HCT116 (cell line): ENCODE measurements around the gene ENSA. TPM values are rescaled to one million over a fixed set of nuclear protein-coding genes. Genes with fewer than 3 reads are reported as not detected.
"Not testable (repeated sequence)": the region's sequence is repeated elsewhere in the genome, so short reads cannot be mapped to it uniquely, and the experiment has no call there.

ENCODE experiments used
- ATAC-seq: fragments of 200-7000 bp; cut with Tn5 transposase; 2 replicates; pipeline ENCODE4 v1.9.1; 2020; ENCODE audit warnings: mild to moderate bottlenecking, moderate library complexity
- BruUV-seq: library from RNA; stranded (reverse); fragments of 400-500 nt; replicated peaks from 2 replicates; lab custom pipeline; 2021; lab: Mats Ljungman, UMichigan
- CTCF ChIA-PET: fragments of 300-600 bp; sonication (Branson Sonifier 250); formaldehyde crosslinking; loops from one replicate; lab custom pipeline; 2021; ENCODE audit warnings: antibody characterized with exemption; lab: Charles Lee
- POLR2A ChIA-PET: fragments of 300-600, 350-600 bp; sonication (Branson Sonifier 250); formaldehyde crosslinking; loops from one replicate; lab custom pipeline; 2021; ENCODE audit warnings: antibody characterized with exemption; lab: Charles Lee
- RAD21 ChIA-PET, 2 experiments: fragments of 300-600 bp; sonication (Branson Sonifier 250); formaldehyde crosslinking; loops; one replicate each; lab custom pipeline; 2023; ENCODE audit warnings: low total read pairs in 2 of 2; ENCODE audit not compliant: uncharacterized antibody in 2 of 2, unreplicated experiment in 2 of 2, low non-redundant PET in 1 of 2; lab: Charles Lee
- DNase-seq: peaks from one replicate; pipeline ENCODE4 v3.0.0-alpha.2; 2010; ENCODE audit warnings: low read depth, low spot score
- H2AFZ ChIP-seq: fragments of 200-600 bp; shearing (Covaris generic), sonication (generic); 2 replicates; pipeline ENCODE4 v1.6.1; 2017; ENCODE audit warnings: low read depth, mixed run types, mixed read lengths, antibody characterized with exemption, low read length; ENCODE audit not compliant: poor library complexity, severe bottlenecking
- H3K27ac ChIP-seq: 2 replicates; pipeline ENCODE4 v1.5.1; 2012; ENCODE audit warnings: low read depth, low read length
- H3K27me3 ChIP-seq: fragments of 200-600 bp; sonication (generic); 2 replicates; pipeline ENCODE4 v1.6.1; 2016; ENCODE audit warnings: mixed run types, low read length, mixed read lengths; ENCODE audit not compliant: insufficient read depth
- H3K36me3 ChIP-seq, 2 experiments: fragments of 200-500 bp in 1 of 2; fragments of 200-600 bp in 1 of 2; sonication (Bioruptor generic) in 1 of 2; sonication (generic) in 1 of 2; 2 replicates each; pipeline versions ENCODE4 v1.5.1 to v1.6.1; 2014 to 2016; ENCODE audit warnings: low read length in 2 of 2, inconsistent platforms in 1 of 2, mixed read lengths in 1 of 2, mixed run types in 1 of 2; ENCODE audit not compliant: insufficient read depth in 2 of 2, control insufficient read depth in 1 of 2
- H3K4me1 ChIP-seq, 2 experiments: fragments of 200-600 bp in 1 of 2; sonication (generic) in 1 of 2; 2 replicates each; pipeline versions ENCODE4 v1.5.1 to v1.6.1; 2012 to 2017; ENCODE audit warnings: low read length in 2 of 2, inconsistent platforms in 1 of 2, mild to moderate bottlenecking in 1 of 2, mixed read lengths in 1 of 2, mixed run types in 1 of 2, moderate library complexity in 1 of 2; ENCODE audit not compliant: insufficient read depth in 2 of 2, control insufficient read depth in 1 of 2
- H3K4me2 ChIP-seq: fragments of 200-600 bp; sonication (generic); 2 replicates; pipeline ENCODE4 v1.6.1; 2017; ENCODE audit warnings: mixed run types, low read length, mixed read lengths
- H3K4me3 ChIP-seq, 2 experiments: fragments of 200-600 bp in 1 of 2; sonication (generic) in 1 of 2; replicated peaks in 1 of 2; 2 replicates each; pipeline ENCODE4 v1.5.1; 2011 to 2016; ENCODE audit warnings: low read length in 2 of 2, control low read depth in 1 of 2, low read depth in 1 of 2, mild to moderate bottlenecking in 1 of 2, mixed read lengths in 1 of 2, mixed run types in 1 of 2
- H3K79me2 ChIP-seq: fragments of 200-600 bp; sonication (generic); 2 replicates; pipeline ENCODE4 v1.6.1; 2017; ENCODE audit warnings: mild to moderate bottlenecking, mixed run types, low read length, moderate library complexity, mixed read lengths; ENCODE audit not compliant: insufficient read depth
- H3K9ac ChIP-seq: fragments of 200-600 bp; sonication (generic); 2 replicates; pipeline ENCODE4 v1.6.1; 2016; ENCODE audit warnings: low read length, mixed read lengths
- H3K9me2 ChIP-seq: fragments of 200-600 bp; sonication (generic), shearing (Covaris generic); 2 replicates; pipeline ENCODE4 v1.6.1; 2017; ENCODE audit warnings: mixed run types, mild to moderate bottlenecking, moderate library complexity; ENCODE audit not compliant: insufficient read depth
- H3K9me3 ChIP-seq, 2 experiments: fragments of 200-500 bp in 1 of 2; fragments of 200-600 bp in 1 of 2; sonication (Bioruptor generic) in 1 of 2; sonication (generic) in 1 of 2; 2 replicates each; pipeline ENCODE4 v1.6.1; 2014 to 2017; ENCODE audit warnings: low read length in 2 of 2, mixed read lengths in 2 of 2, inconsistent platforms in 1 of 2, low read depth in 1 of 2, mild to moderate bottlenecking in 1 of 2, mixed run types in 1 of 2, moderate library complexity in 1 of 2; ENCODE audit not compliant: control insufficient read depth in 1 of 2, insufficient read depth in 1 of 2
- H4K20me1 ChIP-seq: fragments of 200-600 bp; sonication (generic), shearing (Covaris generic); 2 replicates; pipeline ENCODE4 v1.6.1; 2017; ENCODE audit warnings: mixed run types, mild to moderate bottlenecking, moderate library complexity; ENCODE audit not compliant: insufficient read depth
- CBX3 ChIP-seq: IDR thresholded peaks from 2 replicates; pipeline ENCODE4 v1.6.1; 2012; ENCODE audit warnings: low read depth
- CEBPB ChIP-seq: IDR thresholded peaks from 2 replicates; pipeline ENCODE4 v1.6.1; 2012; ENCODE audit warnings: low read depth
- ELF1 ChIP-seq: IDR thresholded peaks from 2 replicates; pipeline ENCODE4 v1.6.1; 2012; ENCODE audit warnings: low read depth, borderline replicate concordance
- EZH2 ChIP-seq: fragments of 200-600 bp; sonication (generic); IDR thresholded peaks from 2 replicates; pipeline ENCODE4 v1.6.1; 2017; ENCODE audit warnings: antibody characterized with exemption, mixed run types
- FOSL1 ChIP-seq: IDR thresholded peaks from 2 replicates; pipeline ENCODE4 v1.6.1; 2012; ENCODE audit warnings: low read depth
- RAD21 ChIP-seq: IDR thresholded peaks from 2 replicates; pipeline ENCODE4 v1.6.1; 2012; ENCODE audit warnings: low read depth, mild to moderate bottlenecking
- SRF ChIP-seq: IDR thresholded peaks from 2 replicates; pipeline ENCODE4 v1.6.1; 2012; ENCODE audit warnings: low read depth
- TCF7L2 ChIP-seq: IDR thresholded peaks from 2 replicates; pipeline ENCODE4 v1.7.0; 2011; ENCODE audit warnings: borderline replicate concordance, inconsistent platforms; ENCODE audit not compliant: insufficient read depth, insufficient read length; ENCODE audit errors: extremely low read depth
- ZNF274 ChIP-seq: fragments of 200-500 bp; sonication (Bioruptor generic); IDR thresholded peaks from 2 replicates; pipeline ENCODE4 v1.6.1; 2014; ENCODE audit warnings: mild to moderate bottlenecking, low read depth, low read length, inconsistent platforms
- intact Hi-C: fragments of 100-400 bp; cut with micrococcal nuclease; formaldehyde crosslinking; loops from 2 replicates; pipeline ENCODE4 v1.10.0; 2022
- total RNA-seq: library from RNA; stranded (reverse); gene quantifications from one replicate; pipeline ENCODE4 v1.2.1, GENCODE V29; 2021; ENCODE audit not compliant: unreplicated experiment
- TF ChIP-seq, protein P1 (sequence below): IDR thresholded peaks from 2 replicates; pipeline ENCODE4 v1.6.1; 2012
- TF ChIP-seq, protein P2 (sequence below): IDR thresholded peaks from 2 replicates; pipeline ENCODE4 v1.6.1; 2012

The ENSA gene
- total RNA-seq, 1 experiment from 2014 or later: 130 TPM

DNA sequence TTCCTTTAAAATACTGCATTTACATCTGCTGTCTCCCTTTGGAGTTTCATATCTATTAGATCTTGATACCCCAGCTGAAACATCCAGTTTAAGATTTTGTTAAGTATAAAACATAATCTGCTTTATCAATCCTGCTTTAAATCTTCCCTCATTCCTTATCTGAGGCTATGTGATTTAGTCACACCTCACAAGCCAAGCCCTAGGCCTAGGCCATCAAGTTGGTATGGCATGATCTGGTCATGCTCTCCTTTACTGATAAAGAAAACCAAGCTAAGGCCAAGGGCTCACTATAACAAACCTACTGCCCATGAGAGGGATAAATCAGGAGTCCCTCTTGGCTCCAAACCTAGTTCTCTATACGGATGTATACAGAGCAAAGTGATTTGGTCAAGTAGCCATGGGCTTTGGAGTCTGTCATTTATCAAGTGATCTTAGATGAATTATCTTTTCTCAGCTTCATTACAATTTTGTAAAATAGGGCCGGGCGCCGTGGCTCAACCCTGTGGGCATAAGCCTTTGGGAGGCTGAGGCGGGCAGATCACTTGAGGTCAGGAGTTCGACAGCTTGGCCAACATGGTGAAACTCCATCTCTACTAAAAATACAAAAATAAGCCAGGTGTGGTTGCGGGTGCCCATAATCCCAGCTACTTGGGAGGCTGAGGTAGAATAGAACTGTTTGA, 22.8 kb downstream of the ENSA start:
- Histone ChIP-seq H3K9me3 (no peaks in the 10 kb centered on the region), H3K4me3 (no peak overlapping the region), H3K4me1 (peaks cover 20 to 39% of the 10 kb centered on the region in 2 experiments), H3K27ac (no peak overlapping the region), H3K4me2 (no peak overlapping the region), H3K9me2 (no peaks in the 10 kb centered on the region), H3K79me2 (no peaks in the 10 kb centered on the region), H3K9ac (no peak overlapping the region), H4K20me1 (no peaks in the 10 kb centered on the region), H3K36me3 (0 out of 4 replicates have a peak, but pooled peaks cover 0 to 4% of the 10 kb centered on the region in 2 experiments), H2AFZ (no peak overlapping the region), H3K27me3 (no peaks in the 10 kb centered on the region)
- ChIA-PET RAD21 (no interaction called here), CTCF (no interaction called here), POLR2A (interaction anchor here (1.2 to 2.3 kb wide), 2 partner anchors 23 to 27 kb away, joined by 4 to 11 read pairs; partner anchors contain the start of genes ENSA and MCL1)
- TF ChIP-seq RAD21: no peak
- TF ChIP-seq EZH2: no peak
- TF ChIP-seq, protein P1, sequence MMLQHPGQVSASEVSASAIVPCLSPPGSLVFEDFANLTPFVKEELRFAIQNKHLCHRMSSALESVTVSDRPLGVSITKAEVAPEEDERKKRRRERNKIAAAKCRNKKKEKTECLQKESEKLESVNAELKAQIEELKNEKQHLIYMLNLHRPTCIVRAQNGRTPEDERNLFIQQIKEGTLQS: no peak
- TF ChIP-seq, protein P2, sequence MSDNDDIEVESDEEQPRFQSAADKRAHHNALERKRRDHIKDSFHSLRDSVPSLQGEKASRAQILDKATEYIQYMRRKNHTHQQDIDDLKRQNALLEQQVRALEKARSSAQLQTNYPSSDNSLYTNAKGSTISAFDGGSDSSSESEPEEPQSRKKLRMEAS: no peak
- TF ChIP-seq FOSL1: no peak
- TF ChIP-seq CEBPB: no peak
- no peak for TF ChIP-seq ZNF274
- TF ChIP-seq SRF: no peak
- no peak for TF ChIP-seq ELF1
- TF ChIP-seq TCF7L2: no peak
- TF ChIP-seq CBX3: no peak
- ATAC-seq (no peak), DNase-seq (no peak)
- BruUV-seq: no TSS peak
- intact Hi-C loops: no loop called here

DNA sequence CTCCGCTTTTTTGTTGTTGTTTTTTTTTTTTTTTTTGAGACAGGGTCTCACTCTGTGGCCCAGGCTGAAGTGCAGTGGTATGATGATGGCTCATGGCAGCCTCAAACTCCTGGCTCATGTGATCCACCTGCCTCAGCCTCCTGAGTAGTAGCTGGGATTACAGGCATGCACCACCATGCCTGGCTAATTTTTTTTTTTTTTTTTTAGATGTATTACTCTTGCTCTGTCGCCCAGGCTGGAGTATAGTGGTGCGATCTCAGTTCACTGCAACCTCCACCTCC, 24.0 kb downstream of the ENSA start:
- peak overlapping the region; percentile 87 for H3K27ac ChIP-seq
- H3K9me3 ChIP-seq, H2AFZ ChIP-seq, H3K36me3 ChIP-seq, ATAC-seq, BruUV-seq, H3K4me3 ChIP-seq, H3K79me2 ChIP-seq, H3K27me3 ChIP-seq, DNase-seq, intact Hi-C loops, H3K9me2 ChIP-seq, H4K20me1 ChIP-seq: not testable (repeated sequence)
- RAD21 ChIA-PET: interaction anchor here in 1 of 2 experiments (0.7 kb wide), 1 partner anchor 56 kb away, joined by 3 read pairs; the partner anchor contains the start of gene ADAMTSL4
- peak overlapping the region; percentile 68 for H3K4me2 ChIP-seq
- peak overlapping the region; percentile 56 for H3K9ac ChIP-seq
- CTCF ChIA-PET: interaction anchor here (1.7 kb wide), 1 partner anchor 26 kb away, joined by 4 read pairs; the partner anchor contains the start of gene MCL1
- peaks cover 20 to 34% of the 10 kb centered on the region in 2 experiments for H3K4me1 ChIP-seq
- POLR2A ChIA-PET: interaction anchor here (0.7 to 3.5 kb wide), 8 partner anchors 14 to 108 kb away, joined by 3 to 31 read pairs (median 4); partner anchors contain the start of genes ENSA, GOLPH3L and MCL1
